Measurements from ENCODE around the gene CTRB2.
"Not testable (repeated sequence)": the region's sequence is repeated elsewhere in the genome, so short reads cannot be mapped to it uniquely, and the experiment has no call there.

The CTRB2 gene

GRCh38 chr16:75225678-75226515, 18.9 kb upstream of the CTRB2 start:
- DNase-seq = no peak

GRCh38 chr16:75225092-75225491, 18.1 kb upstream of the CTRB2 start:
- DNase-seq = no peak

GRCh38 chr16:75224306-75225082, 17.5 kb upstream of the CTRB2 start:
- DNase-seq = no peak

- DNase-seq = not testable (repeated sequence)
Observed at GRCh38 chr16:75223129-75223528, 16.2 kb upstream of the CTRB2 start.

- no peak for DNase-seq
Observed at GRCh38 chr16:75222271-75222783, 15.4 kb upstream of the CTRB2 start.

- no peak for DNase-seq
Observed at GRCh38 chr16:75219838-75220237, 12.9 kb upstream of the CTRB2 start.

GRCh38 chr16:75219088-75219487, 12.1 kb upstream of the CTRB2 start:
- DNase-seq = no peak

GRCh38 chr16:75218256-75219076, 11.5 kb upstream of the CTRB2 start, which contains the start of gene CTRB1:
Gene CTRB1 (plus strand): TSS chr16:75218988. CDS start chr16:75219008, 20 bp downstream.
- no peak for DNase-seq

- no peak for DNase-seq
Observed at GRCh38 chr16:75217389-75217851, 10.5 kb upstream of the CTRB2 start.

- DNase-seq = no peak
Observed at GRCh38 chr16:75216576-75216975, 9.6 kb upstream of the CTRB2 start.

GRCh38 chr16:75216127-75216526, 9.2 kb upstream of the CTRB2 start:
- no peak for DNase-seq

GRCh38 chr16:75211286-75211685, 4.3 kb upstream of the CTRB2 start:
- not testable (repeated sequence) for DNase-seq

GRCh38 chr16:75209944-75210343, 3.0 kb upstream of the CTRB2 start:
- DNase-seq = no peak

GRCh38 chr16:75209514-75209913, 2.6 kb upstream of the CTRB2 start:
- not testable (repeated sequence) for DNase-seq

GRCh38 chr16:75208861-75209505, 2.0 kb upstream of the CTRB2 start:
- DNase-seq = no peak

GRCh38 chr16:75208242-75208825, 1.4 kb upstream of the CTRB2 start:
- DNase-seq = no peak

- no peak for DNase-seq
Observed at GRCh38 chr16:75207831-75208230, 870 bp upstream of the CTRB2 start.

GRCh38 chr16:75205961-75206748, 806 bp downstream of the CTRB2 start:
- not testable (repeated sequence) for DNase-seq

GRCh38 chr16:75205438-75205837, 1.5 kb downstream of the CTRB2 start:
- DNase-seq = not testable (repeated sequence)

GRCh38 chr16:75204905-75205304, 2.1 kb downstream of the CTRB2 start:
- not testable (repeated sequence) for DNase-seq

- no peak for DNase-seq
Observed at GRCh38 chr16:75204410-75204758, 2.6 kb downstream of the CTRB2 start.

Data from central memory CD4-positive, alpha-beta T cell (primary cell).